Activated CD8-positive, alpha-beta T cell treated with anti-CD3 and anti-CD28 coated beads for 36 hours (primary cell): ENCODE data around the gene TRIP6. TPM values are rescaled to one million over a fixed set of nuclear protein-coding genes. Genes with fewer than 3 reads are reported as not detected.

ENCODE experiments used
- ATAC-seq: fragments of 200-7000 bp; cut with Tn5 transposase; one replicate; pipeline ENCODE4 v1.10.0; 2021; ENCODE audit warnings: mild to moderate bottlenecking, moderate library complexity
- CTCF ChIA-PET: fragments of 350-600 bp; sonication (Branson Sonifier 250); formaldehyde crosslinking; loops from one replicate; lab custom pipeline; 2021; ENCODE audit warnings: antibody characterized with exemption; lab: Charles Lee
- POLR2A ChIA-PET: fragments of 350-600 bp; sonication (Branson Sonifier 250); formaldehyde crosslinking; loops from one replicate; lab custom pipeline; 2021; ENCODE audit warnings: antibody characterized with exemption; lab: Charles Lee
- DNase-seq: peaks from one replicate; pipeline ENCODE4 v3.0.0-alpha.2; 2020
- H3K27ac Mint-ChIP-seq: one replicate; pipeline ENCODE4 v1.8.0; 2021; ENCODE audit warnings: mild to moderate bottlenecking, mixed read lengths
- H3K27me3 Mint-ChIP-seq: one replicate; pipeline ENCODE4 v1.8.0; 2021; ENCODE audit warnings: mixed read lengths
- H3K36me3 Mint-ChIP-seq: one replicate; pipeline ENCODE4 v1.8.0; 2021; ENCODE audit warnings: low read depth, mixed read lengths
- H3K4me1 Mint-ChIP-seq: one replicate; pipeline ENCODE4 v1.8.0; 2021; ENCODE audit warnings: low read depth, mixed read lengths
- H3K4me3 Mint-ChIP-seq: one replicate; pipeline ENCODE4 v1.8.0; 2021; ENCODE audit warnings: mild to moderate bottlenecking, moderate library complexity, mixed read lengths
- H3K9me3 Mint-ChIP-seq: one replicate; pipeline ENCODE4 v1.8.0; 2021; ENCODE audit warnings: mixed read lengths
- CTCF ChIP-seq: fragments of 200-600 bp; IDR thresholded peaks from one replicate; pipeline ENCODE4 v1.8.0; 2022; ENCODE audit warnings: antibody characterized with exemption, mild to moderate bottlenecking
- intact Hi-C: fragments of 100-400 bp; cut with micrococcal nuclease; formaldehyde crosslinking; loops from one replicate; pipeline ENCODE4 v1.10.0; 2022
- total RNA-seq, 2 experiments: library from RNA; stranded (reverse); gene quantifications; one replicate each; pipeline ENCODE4 v1.2.3, GENCODE V29; 2021

Gene TRIP6
- total RNA-seq, 2 experiments from 2014 or later, result 27.5 to 28.4 TPM

- Mint-ChIP-seq H3K36me3 (peaks cover 23% of the 10 kb centered on the region), H3K27ac (no peak overlapping the region), H3K4me3 (peak overlapping the region; percentile 73), H3K27me3 (peaks cover 33% of the 10 kb centered on the region), H3K4me1 (peaks cover 30% of the 10 kb centered on the region), H3K9me3 (no peaks in the 10 kb centered on the region)
- DNase-seq, result no peak
- ChIA-PET CTCF (interaction anchor here (0.7 to 2.5 kb wide), 3 partner anchors 167 to 301 kb away, joined by 3 to 8 read pairs (median 3); no protein-coding TSS in a partner anchor), POLR2A (no interaction called here)
- TF ChIP-seq CTCF, result no peak
- intact Hi-C loops, result no loop called here
- ATAC-seq, result no peak
These were observed 24.5 kb downstream of the TRIP6 start for GRCh38 chr7:100891568-100892247.

- peaks cover 38% of the 10 kb centered on the region for H3K27me3 Mint-ChIP-seq
- intact Hi-C loops, result no loop called here
- H3K36me3 Mint-ChIP-seq, result peaks cover 14% of the 10 kb centered on the region
- no peak for ATAC-seq
- no peak overlapping the region for H3K27ac Mint-ChIP-seq
- no peak for DNase-seq
- CTCF ChIA-PET, result interaction anchor here (2.5 kb wide), 1 partner anchor 166 kb away, joined by 8 read pairs; no protein-coding TSS in a partner anchor
- H3K4me3 Mint-ChIP-seq, result no peak overlapping the region
- POLR2A ChIA-PET, result no interaction called here
- no peak for TF ChIP-seq CTCF
- H3K4me1 Mint-ChIP-seq, result peaks cover 22% of the 10 kb centered on the region
- no peaks in the 10 kb centered on the region for H3K9me3 Mint-ChIP-seq
These were observed 25.5 kb downstream of the TRIP6 start for GRCh38 chr7:100892364-100893317.

GRCh38 chr7:100893318-100893895, 26.2 kb downstream of the TRIP6 start:
- intact Hi-C loops, result no loop called here
- peaks cover 7% of the 10 kb centered on the region for H3K36me3 Mint-ChIP-seq
- peaks cover 43% of the 10 kb centered on the region for H3K27me3 Mint-ChIP-seq
- CTCF ChIA-PET, result interaction anchor here (2.5 to 2.9 kb wide), 3 partner anchors 165 to 184 kb away, joined by 8 to 15 read pairs (median 10); no protein-coding TSS in a partner anchor
- no peaks in the 10 kb centered on the region for H3K9me3 Mint-ChIP-seq
- TF ChIP-seq CTCF, result no peak
- H3K27ac Mint-ChIP-seq, result no peak overlapping the region
- H3K4me1 Mint-ChIP-seq, result peaks cover 16% of the 10 kb centered on the region
- no peak overlapping the region for H3K4me3 Mint-ChIP-seq
- POLR2A ChIA-PET, result interaction anchor here (0.5 kb wide), 1 partner anchor 18 kb away, joined by 3 read pairs; the partner anchor contains the start of gene SRRT
- DNase-seq, result no peak
- ATAC-seq, result no peak

GRCh38 chr7:100893910-100894721, 26.9 kb downstream of the TRIP6 start:
- Mint-ChIP-seq H3K27me3 (peaks cover 43% of the 10 kb centered on the region), H3K27ac (no peak overlapping the region), H3K4me3 (no peak overlapping the region), H3K9me3 (no peaks in the 10 kb centered on the region), H3K36me3 (no peaks in the 10 kb centered on the region), H3K4me1 (peaks cover 14% of the 10 kb centered on the region)
- TF ChIP-seq CTCF, result no peak
- ChIA-PET POLR2A (interaction anchor here (0.5 to 1.3 kb wide), 2 partner anchors 18 to 19 kb away, joined by 3 to 4 read pairs; partner anchors contain the start of gene SRRT), CTCF (interaction anchor here (0.8 to 2.9 kb wide), 11 partner anchors 9 to 277 kb away, joined by 3 to 15 read pairs (median 4); partner anchors contain the start of gene TRIM56)
- ATAC-seq, result no peak
- intact Hi-C loops, result no loop called here
- DNase-seq, result no peak
